ENCODE data around the gene TMEM232.
"Not testable (repeated sequence)": the region's sequence is repeated elsewhere in the genome, so short reads cannot be mapped to it uniquely, and the experiment has no call there.

The TMEM232 gene

GRCh38 chr5:110707260-110707844, 19.1 kb downstream of the TMEM232 start:
- DNase-seq (ENCODE audit: low spot score): no peak

GRCh38 chr5:110705349-110705748, 21.1 kb downstream of the TMEM232 start:
- DNase-seq (ENCODE audit: low spot score): no peak

GRCh38 chr5:110703481-110703880, 23.0 kb downstream of the TMEM232 start:
- no peak for DNase-seq (ENCODE audit: low spot score)

GRCh38 chr5:110702704-110703103, 23.8 kb downstream of the TMEM232 start:
- DNase-seq (ENCODE audit: low spot score): no peak

GRCh38 chr5:110702300-110702699, 24.2 kb downstream of the TMEM232 start:
- DNase-seq (ENCODE audit: low spot score): no peak

GRCh38 chr5:110692669-110693068, 33.8 kb downstream of the TMEM232 start:
- not testable (repeated sequence) for DNase-seq (ENCODE audit: low spot score)

GRCh38 chr5:110690587-110690986, 35.9 kb downstream of the TMEM232 start:
- not testable (repeated sequence) for DNase-seq (ENCODE audit: low spot score)

GRCh38 chr5:110687485-110687884, 39.0 kb downstream of the TMEM232 start:
- no peak for DNase-seq (ENCODE audit: low spot score)

- no peak for DNase-seq (ENCODE audit: low spot score)
Measured at GRCh38 chr5:110686270-110686669, 40.2 kb downstream of the TMEM232 start.

GRCh38 chr5:110681953-110682352, 44.5 kb downstream of the TMEM232 start:
- DNase-seq (ENCODE audit: low spot score): no peak

GRCh38 chr5:110681109-110681508, 45.4 kb downstream of the TMEM232 start:
- no peak for DNase-seq (ENCODE audit: low spot score)

GRCh38 chr5:110676554-110676953, 49.9 kb downstream of the TMEM232 start:
- DNase-seq (ENCODE audit: low spot score): not testable (repeated sequence)

GRCh38 chr5:110665184-110665726, 61.2 kb downstream of the TMEM232 start:
- no peak for DNase-seq (ENCODE audit: low spot score)

- DNase-seq (ENCODE audit: low spot score): no peak
Measured at GRCh38 chr5:110663525-110663924, 62.9 kb downstream of the TMEM232 start.

GRCh38 chr5:110658006-110658405, 68.5 kb downstream of the TMEM232 start:
- DNase-seq (ENCODE audit: low spot score): no peak

- no peak for DNase-seq (ENCODE audit: low spot score)
Measured at GRCh38 chr5:110653231-110653970, 73.1 kb downstream of the TMEM232 start.

- no peak for DNase-seq (ENCODE audit: low spot score)
Measured at GRCh38 chr5:110651507-110651906, 75.0 kb downstream of the TMEM232 start.

- no peak for DNase-seq (ENCODE audit: low spot score)
Measured at GRCh38 chr5:110644357-110644756, 82.1 kb downstream of the TMEM232 start.

GRCh38 chr5:110638970-110639902, 87.2 kb downstream of the TMEM232 start:
- no peak for DNase-seq (ENCODE audit: low spot score)

- DNase-seq (ENCODE audit: low spot score): no peak
Measured at GRCh38 chr5:110634475-110634874, 92.0 kb downstream of the TMEM232 start.

GRCh38 chr5:110631236-110631635, 95.2 kb downstream of the TMEM232 start:
- no peak for DNase-seq (ENCODE audit: low spot score)

- no peak for DNase-seq (ENCODE audit: low spot score)
Measured at GRCh38 chr5:110630350-110630749, 96.1 kb downstream of the TMEM232 start.

Measured in hematopoietic multipotent progenitor cell treated with erythropoietin and hydrocortisone succinate and interleukin-3 and kit ligand, for 17 days (in vitro differentiated cells).